Right ventricle myocardium superior (tissue), 1 donor: ENCODE data around the gene DIS3L2. TPM values are rescaled to one million over a fixed set of nuclear protein-coding genes. Genes with fewer than 3 reads are reported as not detected.
"Not testable (repeated sequence)": the region's sequence is repeated elsewhere in the genome, so short reads cannot be mapped to it uniquely, and the experiment has no call there.

Experiments
- ATAC-seq: fragments of 200-7000 bp; cut with Tn5 transposase; one replicate; pipeline ENCODE4 v1.9.1; 2020; ENCODE audit warnings: mild to moderate bottlenecking; ENCODE audit not compliant: poor library complexity
- DNase-seq: peaks from one replicate; pipeline ENCODE4 v3.0.0-alpha.2; 2020
- intact Hi-C: fragments of 100-400 bp; cut with DNase I; formaldehyde crosslinking; loops from one replicate; pipeline ENCODE4 v1.11.2; 2022
- total RNA-seq: library from RNA; stranded (reverse); fragmentation: NEBNext Ultra II Directional; extraction: Animal tissue kit (Norgen Biotek cat#: 25700); gene quantifications from one replicate; pipeline ENCODE4 v1.2.1, GENCODE V29; 2021
- donor health status: DM: no; HTN: yes; CAD: no; lungs with severe emphysema.

DIS3L2 gene
- total RNA-seq, 1 donor from 2014 or later, result 17.6 TPM

DNA sequence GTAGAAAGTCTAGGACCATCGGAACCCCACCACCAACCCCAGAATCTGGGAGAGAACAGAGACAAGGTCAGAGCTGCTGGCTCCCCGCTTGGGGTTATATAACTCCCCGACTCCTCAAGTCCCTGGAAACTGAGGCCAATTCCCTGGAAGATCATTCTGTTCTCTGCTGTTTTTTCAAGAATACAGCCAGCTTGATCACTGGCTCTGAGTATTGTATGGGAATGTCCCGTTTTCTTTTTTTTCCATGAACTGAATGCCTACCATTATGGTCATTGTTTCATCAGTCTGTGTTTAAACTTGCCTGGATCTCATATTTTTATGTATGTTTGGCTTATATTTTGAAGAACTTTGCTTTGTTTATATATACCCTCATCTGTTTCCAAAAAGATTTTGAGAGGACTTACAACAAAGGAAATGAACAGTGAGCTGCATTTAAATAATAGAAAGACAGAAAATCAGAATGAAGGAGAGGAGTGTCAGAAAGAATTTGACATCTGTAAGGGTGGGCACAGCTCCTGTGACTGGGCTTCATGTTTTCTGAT lies 327.0 kb downstream of the DIS3L2 start:
- no peak for DNase-seq
- intact Hi-C loops, result no loop called here
- ATAC-seq, result no peak

- intact Hi-C loops, result no loop called here
- ATAC-seq (no peak), DNase-seq (no peak)
These were observed 329.2 kb downstream of the DIS3L2 start for GRCh38 chr2:232290668-232291067.

GRCh38 chr2:232291343-232291742 lies 329.8 kb downstream of the DIS3L2 start:
- no peak for DNase-seq
- intact Hi-C loops, result no loop called here
- no peak for ATAC-seq

- ATAC-seq, result peak; percentile 48
- peak; percentile 59 for DNase-seq
These were observed 331.1 kb downstream of the DIS3L2 start for GRCh38 chr2:232292395-232293154.

GRCh38 chr2:232293191-232293590 lies 331.7 kb downstream of the DIS3L2 start:
- ATAC-seq (no peak), DNase-seq (no peak)

More at GRCh38 chr2:232292395-232293154, 331.1 kb downstream of the DIS3L2 start:
- intact Hi-C loops, result no loop called here

GRCh38 chr2:232295971-232296370 lies 334.5 kb downstream of the DIS3L2 start:
- ATAC-seq (no peak), DNase-seq (no peak)
- intact Hi-C loops, result no loop called here

More at GRCh38 chr2:232293191-232293590, 331.7 kb downstream of the DIS3L2 start:
- intact Hi-C loops, result no loop called here

DNA sequence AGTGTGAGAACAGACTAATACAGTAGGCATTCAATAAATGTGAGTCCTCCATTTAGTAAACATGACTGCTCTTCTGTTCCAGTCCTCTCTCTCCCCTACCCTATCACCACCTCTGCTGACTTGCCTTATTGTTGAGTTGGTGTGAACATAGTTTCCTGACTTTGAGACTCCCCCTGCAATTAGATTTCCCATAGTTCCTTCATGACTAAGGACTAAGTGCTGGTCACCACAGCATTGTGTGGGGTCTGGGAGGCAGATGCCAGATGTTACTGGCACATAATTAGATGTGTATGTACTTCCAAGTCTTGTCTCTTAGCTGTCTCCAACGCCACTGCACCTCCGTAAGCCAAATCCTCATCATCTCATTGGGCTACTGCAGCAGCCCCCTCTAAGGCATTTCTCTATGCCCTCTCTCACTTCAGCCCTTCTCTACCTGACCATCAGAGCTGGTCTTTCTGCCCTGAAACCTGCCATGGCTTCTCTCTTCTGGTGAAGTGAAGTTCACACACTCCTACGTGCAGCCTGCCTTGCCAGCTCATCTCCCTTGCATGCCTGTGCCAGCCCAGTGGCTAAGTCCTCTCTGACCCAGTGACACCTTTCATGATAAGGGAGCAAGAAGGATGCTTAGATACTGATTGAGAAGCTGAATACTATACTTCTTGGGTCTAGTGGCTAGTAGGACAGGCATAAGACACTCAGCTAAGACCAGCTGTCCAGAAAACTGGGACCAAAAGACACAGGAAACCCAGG lies 335.4 kb downstream of the DIS3L2 start:
- intact Hi-C loops, result no loop called here
- ATAC-seq (no peak), DNase-seq (no peak)

GRCh38 chr2:232299084-232299483 lies 337.6 kb downstream of the DIS3L2 start:
- intact Hi-C loops, result no loop called here
- DNase-seq (no peak), ATAC-seq (no peak)

DNA sequence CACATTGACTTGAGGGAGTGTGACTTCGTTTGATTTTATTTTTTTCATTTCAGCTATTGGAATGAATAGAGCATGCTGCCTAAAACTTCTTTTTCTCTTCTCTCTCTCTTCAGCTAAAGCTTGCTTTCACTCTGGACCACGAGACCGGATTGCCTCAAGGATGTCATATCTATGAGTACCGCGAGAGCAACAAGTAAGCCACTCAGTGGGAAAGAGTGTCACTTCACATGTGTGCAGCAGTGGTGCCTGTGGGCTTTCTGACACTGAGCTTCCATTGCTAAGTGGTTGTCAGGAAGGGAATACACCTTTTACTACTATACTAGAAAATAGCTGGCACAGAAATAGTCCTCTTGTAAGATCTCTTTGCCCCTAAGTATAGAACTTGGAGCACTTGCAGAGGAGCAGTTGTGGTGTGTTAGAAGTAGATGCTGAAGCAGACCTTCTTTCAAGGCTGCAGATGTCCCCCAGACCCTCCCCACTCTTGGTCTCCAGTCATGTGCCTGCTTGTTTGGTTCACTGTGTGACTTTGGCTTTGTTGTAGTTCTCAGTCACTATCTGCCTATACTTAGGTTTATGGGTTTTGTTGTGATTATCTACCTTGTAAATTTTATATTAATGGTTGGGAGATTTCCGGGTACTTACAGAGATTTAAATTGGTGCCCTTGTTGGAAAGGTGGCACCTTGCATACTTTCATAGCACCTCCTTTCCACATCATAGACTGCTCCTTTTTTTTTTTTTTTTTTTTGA lies 338.6 kb downstream of the DIS3L2 start:
- intact Hi-C loops, result no loop called here
- ATAC-seq (no peak), DNase-seq (no peak)

GRCh38 chr2:232300894-232301387 lies 339.4 kb downstream of the DIS3L2 start:
- ATAC-seq (no peak), DNase-seq (no peak)
- intact Hi-C loops, result no loop called here

DNA sequence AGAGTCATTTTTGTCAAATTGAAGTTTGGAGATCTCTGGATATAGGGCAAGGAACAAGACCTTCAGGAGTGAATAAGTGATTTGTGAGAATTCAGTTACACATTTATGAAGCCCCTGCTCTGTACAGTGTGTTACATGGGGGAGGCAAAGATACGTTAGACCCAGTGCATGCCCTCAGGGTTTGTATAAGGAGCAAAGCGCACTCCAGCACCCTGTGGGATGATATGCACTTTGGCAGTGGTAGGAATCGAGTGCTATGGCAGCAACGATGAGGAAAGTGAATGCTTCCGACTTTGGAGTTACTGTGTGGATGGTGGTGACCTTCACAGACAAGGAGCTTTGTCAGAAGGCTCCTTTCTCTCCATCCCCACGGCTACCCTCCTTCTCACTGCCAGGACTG lies 342.7 kb downstream of the DIS3L2 start:
- no peak for ATAC-seq
- intact Hi-C loops, result no loop called here

DNA sequence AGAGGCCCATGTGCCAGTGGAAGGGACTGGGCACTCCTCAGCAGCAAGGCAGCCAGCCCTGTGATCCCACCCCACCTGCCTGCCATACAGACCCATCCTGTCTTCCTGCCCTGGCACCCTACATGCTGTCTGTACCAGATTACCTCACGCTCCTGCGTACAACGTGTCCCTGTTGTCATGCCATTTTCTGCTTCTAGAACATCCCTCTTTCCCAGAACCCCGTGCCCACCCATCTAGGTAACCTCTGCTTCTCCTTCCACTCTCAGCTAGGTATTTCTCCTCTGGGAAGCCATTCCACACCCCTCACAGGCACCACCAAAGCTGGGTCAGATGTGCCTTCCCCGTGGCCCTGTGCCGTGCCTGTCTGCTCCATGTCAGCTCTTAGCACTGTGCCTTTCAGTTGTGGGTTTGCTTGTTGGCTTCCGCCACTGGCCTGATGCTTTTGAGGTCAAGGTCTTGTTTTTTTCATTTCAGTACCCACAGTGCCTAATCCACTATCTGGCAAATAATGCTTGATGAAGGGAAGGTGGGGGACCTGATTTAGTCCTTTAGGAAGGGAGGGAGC lies 345.3 kb downstream of the DIS3L2 start:
- ATAC-seq (no peak), DNase-seq (no peak)
- intact Hi-C loops, result no loop called here

More for the DNA sequence above, 342.7 kb downstream of the DIS3L2 start:
- DNase-seq, result no peak

DNA sequence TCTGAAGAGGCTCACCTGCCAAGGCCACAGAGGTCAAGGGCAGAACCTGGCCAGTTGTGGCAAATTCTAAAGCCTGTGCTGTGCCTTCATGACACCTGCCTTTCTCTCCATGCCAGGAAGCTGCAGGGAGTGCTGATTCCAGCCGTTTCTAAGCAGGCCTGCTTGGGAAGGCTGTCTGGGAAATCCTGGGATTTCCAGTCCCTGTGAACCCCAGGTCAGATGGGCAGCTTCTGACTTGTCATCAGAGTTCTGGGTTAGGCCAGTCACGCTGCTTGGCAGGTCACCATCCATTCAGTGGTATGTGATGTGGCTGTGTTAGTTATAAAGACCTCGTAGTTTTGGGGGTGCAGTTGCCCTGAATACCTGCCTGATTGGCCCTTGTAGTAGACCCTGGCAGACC lies 346.3 kb downstream of the DIS3L2 start:
- intact Hi-C loops, result no loop called here
- no peak for DNase-seq
- no peak for ATAC-seq

- no peak for ATAC-seq
- DNase-seq, result no peak
- intact Hi-C loops, result no loop called here
These were observed 347.5 kb downstream of the DIS3L2 start for GRCh38 chr2:232308986-232309385.

- intact Hi-C loops, result no loop called here
- DNase-seq (no peak), ATAC-seq (no peak)
These were observed 348.1 kb downstream of the DIS3L2 start for GRCh38 chr2:232309592-232309991.

GRCh38 chr2:232310121-232310520 lies 348.6 kb downstream of the DIS3L2 start:
- intact Hi-C loops, result no loop called here
- ATAC-seq, result no peak
- DNase-seq, result no peak

GRCh38 chr2:232310696-232311095 lies 349.2 kb downstream of the DIS3L2 start:
- intact Hi-C loops, result no loop called here
- ATAC-seq, result no peak
- DNase-seq, result no peak

- DNase-seq, intact Hi-C loops, ATAC-seq: not testable (repeated sequence)
These were observed 352.1 kb downstream of the DIS3L2 start for GRCh38 chr2:232313645-232314044.
